Measurements from ENCODE around the gene CLMP.

GRCh38 chr11:123111465-123111864, 83.6 kb downstream of the CLMP start:
- no peak for TF ChIP-seq CTCF (tag by site-specific recombination; IDR thresholded peaks at IDR 0.05)
- TF ChIP-seq, protein P1, sequence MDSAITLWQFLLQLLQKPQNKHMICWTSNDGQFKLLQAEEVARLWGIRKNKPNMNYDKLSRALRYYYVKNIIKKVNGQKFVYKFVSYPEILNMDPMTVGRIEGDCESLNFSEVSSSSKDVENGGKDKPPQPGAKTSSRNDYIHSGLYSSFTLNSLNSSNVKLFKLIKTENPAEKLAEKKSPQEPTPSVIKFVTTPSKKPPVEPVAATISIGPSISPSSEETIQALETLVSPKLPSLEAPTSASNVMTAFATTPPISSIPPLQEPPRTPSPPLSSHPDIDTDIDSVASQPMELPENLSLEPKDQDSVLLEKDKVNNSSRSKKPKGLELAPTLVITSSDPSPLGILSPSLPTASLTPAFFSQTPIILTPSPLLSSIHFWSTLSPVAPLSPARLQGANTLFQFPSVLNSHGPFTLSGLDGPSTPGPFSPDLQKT (IDR thresholded peaks at IDR 0.05; ENCODE audit: borderline replicate concordance, low read depth, low read length): no peak
